ENCODE data around the gene GBE1. TPM values are rescaled to one million over a fixed set of nuclear protein-coding genes. Genes with fewer than 3 reads are reported as not detected.

Gene GBE1
- total RNA-seq, 1 donor from 2014 or later: 29.2 TPM

- no peak overlapping the region for H3K27ac ChIP-seq
- no peak for DNase-seq
- no peaks in the 10 kb centered on the region for H3K36me3 ChIP-seq
- TF ChIP-seq CTCF (IDR thresholded peaks at IDR 0.05): no peak
- no peaks in the 10 kb centered on the region for H3K4me1 ChIP-seq
- no peaks in the 10 kb centered on the region for H3K27me3 ChIP-seq
- no peak overlapping the region for H3K4me3 ChIP-seq
- no peaks in the 10 kb centered on the region for H3K9me3 ChIP-seq
- no peak for ATAC-seq
- intact Hi-C loops (cut with DNase I): no loop called here
Observed at GRCh38 chr3:81689617-81690016, 71.8 kb downstream of the GBE1 start.

GRCh38 chr3:81684751-81685395 is 76.6 kb downstream of the GBE1 start:
- Histone ChIP-seq H3K27me3 (no peaks in the 10 kb centered on the region), H3K36me3 (no peaks in the 10 kb centered on the region), H3K9me3 (no peaks in the 10 kb centered on the region), H3K4me3 (no peak overlapping the region), H3K27ac (no peak overlapping the region), H3K4me1 (no peaks in the 10 kb centered on the region)
- intact Hi-C loops (cut with DNase I): no loop called here
- no peak for TF ChIP-seq CTCF (IDR thresholded peaks at IDR 0.05)
- no peak for DNase-seq
- no peak for ATAC-seq

GRCh38 chr3:81676706-81677456 is 84.6 kb downstream of the GBE1 start:
- no peak for DNase-seq
- no peak for ATAC-seq
- no peak overlapping the region for H3K4me3 ChIP-seq
- no peaks in the 10 kb centered on the region for H3K27me3 ChIP-seq
- no peaks in the 10 kb centered on the region for H3K9me3 ChIP-seq
- H3K4me1 ChIP-seq: no peaks in the 10 kb centered on the region
- no peaks in the 10 kb centered on the region for H3K36me3 ChIP-seq
- H3K27ac ChIP-seq: no peak overlapping the region
- TF ChIP-seq CTCF (IDR thresholded peaks at IDR 0.05): no peak
- intact Hi-C loops (cut with DNase I): no loop called here

- H3K4me3 ChIP-seq: no peak overlapping the region
- H3K36me3 ChIP-seq: no peaks in the 10 kb centered on the region
- H3K9me3 ChIP-seq: no peaks in the 10 kb centered on the region
- no peaks in the 10 kb centered on the region for H3K27me3 ChIP-seq
- no peaks in the 10 kb centered on the region for H3K4me1 ChIP-seq
- no peak for DNase-seq
- intact Hi-C loops (cut with DNase I): no loop called here
- H3K27ac ChIP-seq: no peak overlapping the region
- TF ChIP-seq CTCF (IDR thresholded peaks at IDR 0.05): no peak
- ATAC-seq: no peak
Observed at GRCh38 chr3:81674690-81675089, 86.8 kb downstream of the GBE1 start.

GRCh38 chr3:81668283-81668682 is 93.2 kb downstream of the GBE1 start:
- no peak overlapping the region for H3K4me3 ChIP-seq
- intact Hi-C loops (cut with DNase I): no loop called here
- no peak overlapping the region for H3K27ac ChIP-seq
- H3K4me1 ChIP-seq: no peaks in the 10 kb centered on the region
- TF ChIP-seq CTCF (IDR thresholded peaks at IDR 0.05): no peak
- H3K27me3 ChIP-seq: no peaks in the 10 kb centered on the region
- DNase-seq (no peak), ATAC-seq (no peak)
- no peaks in the 10 kb centered on the region for H3K9me3 ChIP-seq
- no peaks in the 10 kb centered on the region for H3K36me3 ChIP-seq
